ENCODE results near the gene NHLRC4. TPM values are rescaled to one million over a fixed set of nuclear protein-coding genes. Genes with fewer than 3 reads are reported as not detected.

The NHLRC4 gene
- total and polyA plus RNA-seq, 2 donors (not counting 1 experiment from before 2014, with no cell fraction given) = 0.66 to 3.3 TPM

GRCh38 chr16:574021-574760 is 7.4 kb downstream of the NHLRC4 start:
- peaks cover under 1% of the 10 kb centered on the region for H3K4me1 ChIP-seq (ENCODE audit: control insufficient read depth, extremely low read depth, insufficient read depth, low read length)
- DNase-seq (ENCODE audit: low read depth in 2 of 2) = no peak
- peaks cover 10% of the 10 kb centered on the region for H3K79me2 ChIP-seq (ENCODE audit: control insufficient read depth, insufficient read depth, low read length)
- TF ChIP-seq EZH2 (IDR thresholded peaks at IDR 0.05; ENCODE audit: low read length, missing control alignments) (no peak), CTCF (conservative IDR thresholded peaks at IDR 0.05 in 1 of 2, IDR thresholded peaks at IDR 0.05 in 1 of 2; ENCODE audit: low read depth in 1 of 2, low read length in 2 of 2) (no peak)
- no peak overlapping the region for H3K4me2 ChIP-seq (ENCODE audit: extremely low read depth, insufficient read depth, low read length)
- no peaks in the 10 kb centered on the region for H3K9me3 ChIP-seq (ENCODE audit: control insufficient read depth, insufficient read depth, low read depth, low read length)
- no peaks in the 10 kb centered on the region for H4K20me1 ChIP-seq (ENCODE audit: control insufficient read depth, extremely low read depth, insufficient read depth, low read length)
- H2AFZ ChIP-seq (ENCODE audit: low read length) = no peak overlapping the region
- H3K36me3 ChIP-seq (ENCODE audit: control insufficient read depth, insufficient read depth, low read length) = peaks cover 8% of the 10 kb centered on the region
- no peak overlapping the region for H3K4me3 ChIP-seq (replicated peaks in 1 of 4; ENCODE audit: control extremely low read depth in 1 of 4, insufficient read depth in 1 of 4, low read depth in 3 of 4, low read length in 4 of 4)
- no peak overlapping the region for H3K9ac ChIP-seq (ENCODE audit: insufficient read depth, low read length)
- no peak overlapping the region for H3K27ac ChIP-seq (ENCODE audit: insufficient read depth, low read length)
- no peaks in the 10 kb centered on the region for H3K27me3 ChIP-seq (ENCODE audit: control insufficient read depth, insufficient read depth, low read length)

- H3K79me2 ChIP-seq (ENCODE audit: control insufficient read depth, insufficient read depth, low read length) = peaks cover 9% of the 10 kb centered on the region
- no peak overlapping the region for H3K9ac ChIP-seq (ENCODE audit: insufficient read depth, low read length)
- H3K4me1 ChIP-seq (ENCODE audit: control insufficient read depth, extremely low read depth, insufficient read depth, low read length) = no peaks in the 10 kb centered on the region
- TF ChIP-seq CTCF (conservative IDR thresholded peaks at IDR 0.05 in 1 of 2, IDR thresholded peaks at IDR 0.05 in 1 of 2; ENCODE audit: low read depth in 1 of 2, low read length in 2 of 2) = no peak
- no peak for TF ChIP-seq EZH2 (IDR thresholded peaks at IDR 0.05; ENCODE audit: low read length, missing control alignments)
- no peak overlapping the region for H3K27ac ChIP-seq (ENCODE audit: insufficient read depth, low read length)
- H3K4me2 ChIP-seq (ENCODE audit: extremely low read depth, insufficient read depth, low read length) = no peak overlapping the region
- no peak for DNase-seq (ENCODE audit: low read depth in 2 of 2)
- H3K36me3 ChIP-seq (ENCODE audit: control insufficient read depth, insufficient read depth, low read length) = peaks cover 8% of the 10 kb centered on the region
- no peak overlapping the region for H2AFZ ChIP-seq (ENCODE audit: low read length)
- no peaks in the 10 kb centered on the region for H4K20me1 ChIP-seq (ENCODE audit: control insufficient read depth, extremely low read depth, insufficient read depth, low read length)
- H3K4me3 ChIP-seq (replicated peaks in 1 of 4; ENCODE audit: control extremely low read depth in 1 of 4, insufficient read depth in 1 of 4, low read depth in 3 of 4, low read length in 4 of 4) = no peak overlapping the region
- no peaks in the 10 kb centered on the region for H3K9me3 ChIP-seq (ENCODE audit: control insufficient read depth, insufficient read depth, low read depth, low read length)
- H3K27me3 ChIP-seq (ENCODE audit: control insufficient read depth, insufficient read depth, low read length) = no peaks in the 10 kb centered on the region
These were observed 8.8 kb downstream of the NHLRC4 start for GRCh38 chr16:575354-576196.

- no peaks in the 10 kb centered on the region for H3K9me3 ChIP-seq (ENCODE audit: control insufficient read depth, insufficient read depth, low read depth, low read length)
- no peaks in the 10 kb centered on the region for H4K20me1 ChIP-seq (ENCODE audit: control insufficient read depth, extremely low read depth, insufficient read depth, low read length)
- H3K27ac ChIP-seq (ENCODE audit: insufficient read depth, low read length) = no peak overlapping the region
- H3K4me1 ChIP-seq (ENCODE audit: control insufficient read depth, extremely low read depth, insufficient read depth, low read length) = no peaks in the 10 kb centered on the region
- no peak for DNase-seq (ENCODE audit: low read depth in 2 of 2)
- H3K9ac ChIP-seq (ENCODE audit: insufficient read depth, low read length) = no peak overlapping the region
- peaks cover 2% of the 10 kb centered on the region for H3K79me2 ChIP-seq (ENCODE audit: control insufficient read depth, insufficient read depth, low read length)
- no peak overlapping the region for H3K4me2 ChIP-seq (ENCODE audit: extremely low read depth, insufficient read depth, low read length)
- peaks cover 8% of the 10 kb centered on the region for H3K36me3 ChIP-seq (ENCODE audit: control insufficient read depth, insufficient read depth, low read length)
- H2AFZ ChIP-seq (ENCODE audit: low read length) = no peak overlapping the region
- H3K4me3 ChIP-seq (replicated peaks in 1 of 4; ENCODE audit: control extremely low read depth in 1 of 4, insufficient read depth in 1 of 4, low read depth in 3 of 4, low read length in 4 of 4) = no peak overlapping the region
- TF ChIP-seq CTCF (conservative IDR thresholded peaks at IDR 0.05 in 1 of 2, IDR thresholded peaks at IDR 0.05 in 1 of 2; ENCODE audit: low read depth in 1 of 2, low read length in 2 of 2) (no peak), EZH2 (IDR thresholded peaks at IDR 0.05; ENCODE audit: low read length, missing control alignments) (no peak)
- H3K27me3 ChIP-seq (ENCODE audit: control insufficient read depth, insufficient read depth, low read length) = no peaks in the 10 kb centered on the region
These were observed 9.5 kb downstream of the NHLRC4 start for GRCh38 chr16:576197-576822.
